ENCODE data around the gene ARHGEF6. TPM values are rescaled to one million over a fixed set of nuclear protein-coding genes. Genes with fewer than 3 reads are reported as not detected.
A peak's percentile ranks its signal among the peaks of the same experiment; 100 is the strongest.

Gene ARHGEF6
- total and polyA plus RNA-seq, 2 experiments from 2014 or later, result 4.3 to 7.7 TPM

- Histone ChIP-seq H3K9me3 (ENCODE audit: low read depth) (no peaks in the 10 kb centered on the region), H3K4me3 (no peak overlapping the region), H3K4me1 (ENCODE audit: insufficient read depth) (peaks cover 10% of the 10 kb centered on the region), H3K9me2 (ENCODE audit: insufficient read depth) (no peaks in the 10 kb centered on the region), H3K36me3 (ENCODE audit: low read depth) (no peaks in the 10 kb centered on the region), H4K20me1 (ENCODE audit: insufficient read depth) (no peaks in the 10 kb centered on the region), H3F3A (ENCODE audit: insufficient read depth) (no peaks in the 10 kb centered on the region), H3K9ac (no peak overlapping the region), H3K79me2 (ENCODE audit: insufficient read depth) (no peaks in the 10 kb centered on the region), H2AFZ (no peak overlapping the region), H3K4me2 (ENCODE audit: unreplicated experiment) (no peak overlapping the region), H3K27ac (no peak overlapping the region), H3K27me3 (replicated peaks; ENCODE audit: insufficient read depth) (no peaks in the 10 kb centered on the region)
- in situ Hi-C loops (cut with MboI), result no loop called here
- no peak for DNase-seq
- TF ChIP-seq EZH2phosphoT487 (IDR thresholded peaks at IDR 0.05; ENCODE audit: insufficient read depth, low read depth) (no peak), EZH2 (IDR thresholded peaks at IDR 0.05; ENCODE audit: insufficient read depth, poor library complexity, severe bottlenecking) (no peak)
- WGBS, 2 experiments (ENCODE audit: low coverage in 1 of 2, low lambda C conversion rate in 2 of 2, missing lambda C conversion rate in 2 of 2), result 100% methylated on average over 1 to 2 of the region's 3 CpGs
Measured at GRCh38 chrX:136754651-136755050, 26.1 kb downstream of the ARHGEF6 start.

GRCh38 chrX:136752796-136753195 lies 27.9 kb downstream of the ARHGEF6 start:
- DNase-seq, result peak; percentile 69
- TF ChIP-seq EZH2phosphoT487 (IDR thresholded peaks at IDR 0.05; ENCODE audit: insufficient read depth, low read depth) (no peak), EZH2 (IDR thresholded peaks at IDR 0.05; ENCODE audit: insufficient read depth, poor library complexity, severe bottlenecking) (no peak)

GRCh38 chrX:136752346-136752745 lies 28.4 kb downstream of the ARHGEF6 start:
- 86 to 94% methylated on average over 4 of the region's 4 CpGs for WGBS, 2 experiments (ENCODE audit: low coverage in 1 of 2, low lambda C conversion rate in 2 of 2, missing lambda C conversion rate in 2 of 2)

More at GRCh38 chrX:136752796-136753195, 27.9 kb downstream of the ARHGEF6 start:
- Histone ChIP-seq H3K4me1 (ENCODE audit: insufficient read depth) (peaks cover 10% of the 10 kb centered on the region), H3K4me3 (no peak overlapping the region), H3K9me2 (ENCODE audit: insufficient read depth) (no peaks in the 10 kb centered on the region), H3K79me2 (ENCODE audit: insufficient read depth) (no peaks in the 10 kb centered on the region), H4K20me1 (ENCODE audit: insufficient read depth) (no peaks in the 10 kb centered on the region), H3K36me3 (ENCODE audit: low read depth) (no peaks in the 10 kb centered on the region), H3K27ac (peak overlapping the region; percentile 21; the same call in 1 of the 2 replicates), H3F3A (ENCODE audit: insufficient read depth) (no peaks in the 10 kb centered on the region), H3K4me2 (ENCODE audit: unreplicated experiment) (no peak overlapping the region), H2AFZ (peak overlapping the region; percentile 58), H3K27me3 (replicated peaks; ENCODE audit: insufficient read depth) (no peaks in the 10 kb centered on the region), H3K9me3 (ENCODE audit: low read depth) (no peaks in the 10 kb centered on the region), H3K9ac (no peak overlapping the region)
- in situ Hi-C loops (cut with MboI), result no loop called here
- WGBS, 2 experiments (ENCODE audit: low coverage in 1 of 2, low lambda C conversion rate in 2 of 2, missing lambda C conversion rate in 2 of 2), result 7 to 23% methylated on average over 2 of the region's 2 CpGs

GRCh38 chrX:136750364-136750763 lies 30.4 kb downstream of the ARHGEF6 start:
- no peaks in the 10 kb centered on the region for H3F3A ChIP-seq (ENCODE audit: insufficient read depth)
- no peak for DNase-seq
- H3K4me1 ChIP-seq (ENCODE audit: insufficient read depth), result peaks cover 10% of the 10 kb centered on the region
- H3K27me3 ChIP-seq (replicated peaks; ENCODE audit: insufficient read depth), result no peaks in the 10 kb centered on the region
- no peak for TF ChIP-seq EZH2 (IDR thresholded peaks at IDR 0.05; ENCODE audit: insufficient read depth, poor library complexity, severe bottlenecking)
- no peak for TF ChIP-seq EZH2phosphoT487 (IDR thresholded peaks at IDR 0.05; ENCODE audit: insufficient read depth, low read depth)
- no peak overlapping the region for H3K4me2 ChIP-seq (ENCODE audit: unreplicated experiment)
- H3K4me3 ChIP-seq, result no peak overlapping the region
- H4K20me1 ChIP-seq (ENCODE audit: insufficient read depth), result no peaks in the 10 kb centered on the region
- H3K9ac ChIP-seq, result no peak overlapping the region
- H3K27ac ChIP-seq, result no peak overlapping the region
- H3K79me2 ChIP-seq (ENCODE audit: insufficient read depth), result no peaks in the 10 kb centered on the region
- 87 to 90% methylated on average over 2 of the region's 2 CpGs for WGBS, 2 experiments (ENCODE audit: low coverage in 1 of 2, low lambda C conversion rate in 2 of 2, missing lambda C conversion rate in 2 of 2)
- no peak overlapping the region for H2AFZ ChIP-seq
- H3K9me3 ChIP-seq (ENCODE audit: low read depth), result no peaks in the 10 kb centered on the region
- in situ Hi-C loops (cut with MboI), result no loop called here
- no peaks in the 10 kb centered on the region for H3K36me3 ChIP-seq (ENCODE audit: low read depth)
- no peaks in the 10 kb centered on the region for H3K9me2 ChIP-seq (ENCODE audit: insufficient read depth)

More at GRCh38 chrX:136752346-136752745, 28.4 kb downstream of the ARHGEF6 start:
- Histone ChIP-seq H3K9ac (no peak overlapping the region), H3K9me3 (ENCODE audit: low read depth) (no peaks in the 10 kb centered on the region), H3K9me2 (ENCODE audit: insufficient read depth) (no peaks in the 10 kb centered on the region), H3K4me3 (no peak overlapping the region), H3K79me2 (ENCODE audit: insufficient read depth) (no peaks in the 10 kb centered on the region), H3K36me3 (ENCODE audit: low read depth) (no peaks in the 10 kb centered on the region), H3K4me1 (ENCODE audit: insufficient read depth) (peaks cover 10% of the 10 kb centered on the region), H3K27ac (peak overlapping the region; percentile 21; the same call in 1 of the 2 replicates), H3K27me3 (replicated peaks; ENCODE audit: insufficient read depth) (no peaks in the 10 kb centered on the region), H3K4me2 (ENCODE audit: unreplicated experiment) (no peak overlapping the region), H3F3A (ENCODE audit: insufficient read depth) (no peaks in the 10 kb centered on the region), H2AFZ (peak overlapping the region; percentile 58; the same call in 1 of the 2 replicates), H4K20me1 (ENCODE audit: insufficient read depth) (no peaks in the 10 kb centered on the region)
- TF ChIP-seq EZH2 (IDR thresholded peaks at IDR 0.05; ENCODE audit: insufficient read depth, poor library complexity, severe bottlenecking), result no peak
- no peak for TF ChIP-seq EZH2phosphoT487 (IDR thresholded peaks at IDR 0.05; ENCODE audit: insufficient read depth, low read depth)
- no peak for DNase-seq
- in situ Hi-C loops (cut with MboI), result no loop called here
